Measurements from ENCODE around the gene GLRX5.
A peak's percentile ranks its signal among the peaks of the same experiment; 100 is the strongest.

GLRX5 gene

GRCh38 chr14:95518045-95518751 lies 16.7 kb upstream of the GLRX5 start:
- no peak for ATAC-seq

GRCh38 chr14:95519699-95520098 lies 15.2 kb upstream of the GLRX5 start:
- ATAC-seq (peak; percentile 19), DNase-seq (peak; percentile 75)

More at GRCh38 chr14:95518045-95518751, 16.7 kb upstream of the GLRX5 start:
- no peak for DNase-seq

DNA sequence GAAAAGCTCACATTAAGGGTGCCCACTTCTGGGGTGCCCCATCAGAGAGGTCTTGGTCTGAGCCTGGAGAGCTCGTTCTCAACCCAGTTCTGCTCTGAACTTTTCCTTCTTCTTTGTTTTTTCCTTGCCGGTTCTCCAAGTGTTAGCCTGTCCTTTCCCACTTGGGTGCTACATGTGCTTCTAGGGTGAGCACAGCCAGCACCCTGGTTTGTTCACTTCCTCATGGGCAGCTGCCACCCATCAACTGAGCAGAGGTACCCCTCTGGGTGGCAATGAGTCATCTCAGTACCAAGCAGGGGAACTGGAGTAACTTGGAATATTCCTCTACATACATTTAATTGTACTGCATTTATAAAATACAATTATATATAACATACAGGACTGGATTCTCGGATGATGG lies 14.5 kb upstream of the GLRX5 start:
- ATAC-seq (no peak), DNase-seq (peak; percentile 45)

DNA sequence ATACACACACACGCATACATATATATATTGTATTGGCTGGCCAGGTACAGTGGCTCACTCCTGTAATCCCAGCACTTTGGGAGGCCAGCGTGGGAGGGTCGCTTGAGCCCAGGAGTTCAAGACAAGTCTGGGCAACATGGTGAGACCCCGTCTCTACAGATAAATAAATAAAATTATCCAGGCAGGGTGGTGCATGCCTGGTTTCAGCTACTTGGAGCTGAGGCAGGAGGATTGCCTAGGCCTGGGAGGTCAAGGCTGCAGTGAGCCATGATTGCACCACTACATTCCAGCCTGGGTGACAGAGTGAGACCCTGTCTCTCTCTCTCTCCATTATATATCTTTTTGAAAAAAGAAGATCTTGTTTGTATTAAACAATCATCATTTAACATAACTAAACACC lies 13.8 kb upstream of the GLRX5 start:
- DNase-seq (no peak), ATAC-seq (no peak)

- DNase-seq: no peak
- no peak for ATAC-seq
Measured at GRCh38 chr14:95522116-95522515, 12.7 kb upstream of the GLRX5 start.

DNA sequence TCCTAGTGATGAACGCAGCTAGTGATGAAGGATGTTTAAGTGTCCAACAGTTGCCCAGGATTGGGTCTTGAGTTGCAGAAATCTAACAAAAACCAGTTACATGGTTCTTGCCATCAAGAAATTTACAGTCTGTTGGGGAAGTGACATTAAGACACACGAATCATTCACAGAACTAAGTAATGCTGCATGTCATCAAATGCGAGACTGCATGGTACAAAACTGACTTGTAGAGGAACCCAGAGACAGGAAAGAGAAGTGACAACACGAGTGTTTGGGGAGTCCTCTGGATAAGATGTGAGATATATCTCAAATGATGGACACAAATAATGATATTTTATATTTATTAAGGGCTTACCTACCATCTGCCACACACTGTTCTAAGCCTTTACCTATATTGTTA lies 12.3 kb upstream of the GLRX5 start:
- DNase-seq (no peak), ATAC-seq (no peak)

DNA sequence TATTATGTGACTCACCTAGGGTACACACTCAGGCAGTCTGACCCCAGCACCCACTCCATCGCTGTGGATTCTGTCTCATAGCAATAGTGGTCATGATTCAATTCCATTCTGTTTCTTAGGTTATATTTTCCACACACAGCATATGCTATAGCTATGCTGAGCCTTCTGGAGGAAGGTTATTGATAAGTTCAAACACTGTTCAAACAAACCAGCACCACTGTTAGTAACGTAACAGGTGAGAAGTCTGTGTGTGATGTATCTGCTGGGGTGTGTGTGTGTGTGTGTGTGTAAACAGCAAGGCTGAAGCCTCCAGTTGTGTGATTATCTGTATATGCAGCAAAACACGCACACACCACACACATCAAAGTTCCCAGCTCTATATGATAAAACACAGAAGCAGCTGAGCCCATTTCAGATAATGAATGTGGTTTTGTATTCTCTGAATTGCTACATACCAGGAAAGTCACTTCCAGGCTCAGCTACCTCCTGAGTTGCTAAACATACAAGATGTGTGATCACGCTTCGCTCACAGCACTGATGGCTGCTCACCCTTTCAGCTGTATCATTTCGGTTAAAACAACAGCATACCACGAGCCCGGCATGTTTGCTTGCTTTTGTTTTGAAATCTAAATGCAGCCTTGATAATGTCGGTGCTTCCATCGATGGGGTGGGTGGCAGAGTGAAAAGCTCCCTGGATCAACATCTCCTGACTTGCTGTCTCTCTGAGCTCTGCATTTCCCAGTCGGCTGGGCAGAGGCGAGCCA lies 11.6 kb upstream of the GLRX5 start:
- DNase-seq (peak; percentile 55), ATAC-seq (peak; percentile 87)

DNA sequence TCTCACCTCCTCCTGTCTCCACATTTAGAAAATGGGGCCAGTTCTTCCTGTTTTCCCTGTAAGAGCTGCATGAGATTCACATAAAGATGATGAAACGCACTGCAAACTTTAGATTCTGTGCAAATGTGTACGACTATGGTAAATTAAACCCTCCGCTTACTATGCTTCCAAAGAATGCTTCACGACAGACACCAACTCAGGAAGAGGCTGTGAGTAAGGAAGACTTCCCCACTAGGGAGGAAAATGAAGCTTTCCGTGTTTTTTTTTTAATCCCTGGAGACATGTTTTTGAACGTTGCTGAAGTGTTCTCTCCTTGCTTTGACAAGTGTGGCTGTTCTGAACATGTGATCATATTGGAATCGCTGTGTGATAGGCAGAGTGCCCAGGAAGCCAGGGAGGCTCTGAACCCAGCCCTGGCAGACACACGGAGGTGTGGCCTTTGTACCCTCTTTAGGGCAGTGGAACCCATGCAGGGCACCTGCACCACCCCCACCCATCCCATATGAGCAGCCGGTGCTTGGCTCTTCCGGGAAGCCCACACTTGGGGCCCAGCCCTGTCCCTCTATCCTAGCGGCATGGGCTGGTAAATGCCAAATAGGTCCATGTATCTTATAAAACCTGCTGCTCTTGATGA lies 10.9 kb upstream of the GLRX5 start:
- peak; percentile 61 for DNase-seq
- ATAC-seq: peak; percentile 29

DNA sequence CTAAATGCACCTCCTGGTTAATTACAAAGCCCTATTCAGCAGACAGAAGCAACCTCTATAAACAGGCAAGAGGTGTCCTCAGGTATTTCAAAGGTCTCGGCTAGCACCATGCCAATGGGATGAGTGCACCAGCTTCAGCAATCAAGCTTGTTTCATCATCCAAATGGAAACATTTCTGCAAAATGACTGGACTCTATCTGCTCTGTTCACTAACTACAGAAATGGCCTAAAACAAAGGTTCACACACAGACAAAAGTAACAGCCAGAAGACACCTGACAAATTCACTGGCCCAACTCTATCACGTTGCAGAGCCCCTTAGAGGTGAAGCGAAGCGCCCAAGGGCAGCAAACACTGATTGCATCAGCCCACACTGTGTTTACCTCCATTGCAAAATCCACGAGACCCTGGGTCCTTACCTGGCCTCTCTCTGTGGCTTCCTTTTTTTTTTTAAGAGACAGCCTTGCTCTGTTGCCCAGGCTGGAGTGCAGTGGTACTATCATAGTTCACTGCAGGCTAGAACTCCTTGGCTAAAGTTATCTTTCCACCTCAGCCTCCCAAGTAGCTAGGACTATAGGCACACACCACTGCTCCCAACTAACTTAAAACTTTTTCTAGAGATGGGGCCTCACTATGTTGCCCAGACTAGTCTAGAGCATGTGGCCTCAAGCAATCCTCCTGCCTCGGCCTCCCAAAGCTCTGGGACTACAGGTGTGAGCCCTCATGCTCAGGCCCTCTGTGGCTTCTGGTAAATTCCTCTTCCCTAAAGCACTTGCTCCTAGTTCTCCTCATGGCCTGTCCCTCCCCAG lies 9.9 kb upstream of the GLRX5 start:
- DNase-seq: no peak
- no peak for ATAC-seq

- ATAC-seq (no peak), DNase-seq (no peak)
Measured at GRCh38 chr14:95525999-95526398, 8.9 kb upstream of the GLRX5 start.

DNA sequence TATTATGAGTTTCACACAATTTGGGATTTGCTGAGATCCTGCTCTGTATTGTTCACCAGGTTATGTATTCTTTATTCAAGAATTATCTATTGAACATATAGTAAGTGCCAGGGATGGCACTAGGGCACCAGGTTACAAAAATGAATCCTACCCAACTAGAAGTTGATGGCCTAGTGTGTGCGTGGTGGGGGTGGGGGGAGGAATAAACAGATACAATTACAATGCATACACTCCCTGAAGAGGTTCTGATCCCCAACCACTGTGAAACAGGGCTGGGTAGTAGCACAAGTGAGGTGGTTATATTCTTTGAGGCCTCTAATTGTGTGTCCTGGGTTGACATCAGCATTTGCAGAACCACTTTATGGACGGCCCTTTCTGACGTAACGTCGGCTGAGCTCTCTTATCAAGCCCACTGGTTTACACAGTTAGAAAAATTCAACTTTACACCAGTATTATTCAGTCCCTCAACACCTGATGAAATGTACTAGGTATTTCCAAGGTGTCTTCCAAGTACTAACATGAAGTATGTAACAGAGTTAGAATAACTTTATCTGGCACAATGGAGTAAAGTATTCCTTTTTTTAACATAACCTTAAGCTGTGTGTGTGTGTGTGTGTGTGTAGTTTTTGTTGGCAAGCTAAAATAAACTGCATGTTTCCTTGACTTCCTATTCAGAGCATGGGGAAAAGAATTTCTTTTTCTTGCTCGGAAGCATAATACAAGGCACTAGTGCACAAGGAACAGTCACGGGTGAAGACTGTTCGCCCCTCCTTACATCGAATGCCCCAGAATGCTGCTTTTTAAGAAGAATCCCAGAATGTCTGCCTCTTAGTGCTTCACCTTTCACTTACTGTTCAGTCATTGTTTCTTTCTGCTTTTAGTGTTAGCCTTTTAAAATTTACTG lies 8.1 kb upstream of the GLRX5 start:
- no peak for DNase-seq
- no peak for ATAC-seq

DNA sequence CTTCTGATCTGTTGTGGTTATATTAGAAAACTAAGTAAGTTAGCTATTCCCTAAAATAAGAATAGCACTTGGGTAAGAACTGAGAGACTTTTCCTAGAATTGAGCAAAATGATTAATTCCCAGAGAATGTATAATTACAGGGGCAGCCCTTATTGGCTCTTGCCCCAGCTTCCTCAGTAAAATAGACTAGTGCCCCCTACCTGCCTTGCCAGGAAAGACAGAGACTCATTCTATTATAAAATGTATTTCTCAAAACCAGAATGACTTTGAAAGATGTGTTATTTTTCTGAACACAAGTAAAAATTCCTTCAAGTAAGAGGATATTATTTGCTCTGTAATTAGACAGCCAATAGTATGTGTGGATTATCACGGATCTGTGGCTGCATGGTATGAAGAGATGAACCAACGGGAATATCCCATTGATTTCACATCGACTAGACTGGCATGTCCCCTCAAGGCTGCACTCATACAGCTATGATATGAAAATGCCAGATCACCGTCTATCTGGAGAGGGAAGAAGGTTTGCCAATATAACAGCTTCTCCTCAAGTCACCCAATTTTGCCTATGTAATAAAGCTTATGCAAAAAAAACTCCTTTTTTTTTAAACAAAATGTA lies 7.4 kb upstream of the GLRX5 start:
- ATAC-seq: no peak
- peak; percentile 62 for DNase-seq

GRCh38 chr14:95529216-95529615 lies 5.6 kb upstream of the GLRX5 start:
- no peak for DNase-seq
- no peak for ATAC-seq

GRCh38 chr14:95530473-95531276 lies 4.2 kb upstream of the GLRX5 start:
- DNase-seq: no peak
- ATAC-seq: no peak

DNA sequence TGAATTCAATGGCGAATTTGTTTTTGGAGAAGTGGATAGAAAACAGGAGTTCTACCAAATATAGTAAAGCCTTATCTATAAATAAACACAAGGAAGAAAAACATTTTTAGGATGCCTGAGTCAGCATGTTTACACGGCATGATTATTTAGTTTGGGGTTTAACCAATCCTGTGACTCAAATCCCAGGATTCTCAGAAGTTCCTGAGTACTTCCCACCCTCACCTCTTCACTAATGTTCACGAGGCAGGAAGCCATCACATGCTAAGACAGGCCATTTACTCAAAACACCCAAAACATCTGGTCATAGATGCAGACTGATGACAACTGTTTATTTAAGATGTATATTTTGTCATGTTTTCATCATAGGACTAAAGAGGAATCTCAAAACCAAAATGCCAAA lies 3.4 kb upstream of the GLRX5 start:
- DNase-seq: no peak
- no peak for ATAC-seq

DNA sequence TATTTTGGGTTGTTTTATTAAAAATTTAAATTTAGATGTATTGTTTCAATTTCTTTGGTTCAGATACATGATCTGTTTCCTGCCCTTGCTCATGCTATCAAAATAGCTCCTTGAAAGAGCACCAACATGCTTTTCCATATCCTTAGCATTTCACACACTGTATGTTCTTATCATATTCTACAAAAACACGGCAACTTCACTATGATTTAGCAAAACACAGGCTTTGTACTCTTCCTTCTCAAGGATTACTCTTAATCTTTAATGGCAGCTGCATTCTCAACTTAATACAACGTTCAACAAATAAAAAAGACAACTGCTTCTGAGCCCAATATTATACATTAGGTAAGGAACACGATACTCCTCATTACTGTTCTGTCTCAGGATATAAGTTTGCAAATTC lies 2.9 kb upstream of the GLRX5 start:
- ATAC-seq: no peak
- DNase-seq: no peak

DNA sequence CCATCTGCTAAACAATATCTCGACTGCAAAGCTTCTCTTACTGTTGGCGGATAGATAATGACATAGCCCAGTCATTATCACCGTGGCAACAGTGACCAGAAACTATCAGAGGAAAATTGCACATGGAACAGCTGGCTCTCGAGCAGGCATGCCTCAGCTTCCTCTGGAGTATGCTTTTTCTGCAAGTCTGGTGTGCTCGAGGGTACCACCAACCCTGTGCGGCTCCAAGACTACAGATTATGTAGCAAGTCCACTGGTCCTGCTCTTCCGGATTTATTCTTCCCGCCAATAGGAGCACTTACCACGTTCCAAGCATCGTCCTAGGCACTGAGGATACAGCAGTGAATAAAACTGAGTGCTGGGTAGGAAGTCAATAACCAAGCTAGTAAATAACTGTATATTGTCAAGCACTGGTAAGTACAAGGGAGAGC lies 1.4 kb upstream of the GLRX5 start:
- ATAC-seq (no peak), DNase-seq (peak; percentile 37)

DNA sequence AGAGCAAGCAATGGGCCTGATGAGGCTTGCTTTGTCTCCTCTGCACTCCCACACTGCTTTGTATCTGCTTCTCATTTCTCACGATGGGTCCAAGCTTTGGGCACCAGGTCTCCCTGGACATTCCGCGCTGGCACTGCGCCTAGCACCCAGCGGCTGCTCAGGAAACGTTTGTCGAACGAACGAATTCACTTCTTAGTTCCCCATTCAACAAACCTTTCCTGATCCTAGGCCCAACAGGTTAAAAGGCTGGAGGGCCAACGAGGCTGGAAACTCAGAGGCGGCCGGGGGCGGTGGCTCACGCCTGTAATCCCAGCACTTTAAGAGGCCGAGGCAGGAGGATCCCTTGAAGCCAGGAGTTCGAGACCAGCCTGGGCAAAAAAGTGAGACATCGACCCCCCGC lies 1.0 kb upstream of the GLRX5 start:
- no peak for ATAC-seq
- DNase-seq: no peak

DNA sequence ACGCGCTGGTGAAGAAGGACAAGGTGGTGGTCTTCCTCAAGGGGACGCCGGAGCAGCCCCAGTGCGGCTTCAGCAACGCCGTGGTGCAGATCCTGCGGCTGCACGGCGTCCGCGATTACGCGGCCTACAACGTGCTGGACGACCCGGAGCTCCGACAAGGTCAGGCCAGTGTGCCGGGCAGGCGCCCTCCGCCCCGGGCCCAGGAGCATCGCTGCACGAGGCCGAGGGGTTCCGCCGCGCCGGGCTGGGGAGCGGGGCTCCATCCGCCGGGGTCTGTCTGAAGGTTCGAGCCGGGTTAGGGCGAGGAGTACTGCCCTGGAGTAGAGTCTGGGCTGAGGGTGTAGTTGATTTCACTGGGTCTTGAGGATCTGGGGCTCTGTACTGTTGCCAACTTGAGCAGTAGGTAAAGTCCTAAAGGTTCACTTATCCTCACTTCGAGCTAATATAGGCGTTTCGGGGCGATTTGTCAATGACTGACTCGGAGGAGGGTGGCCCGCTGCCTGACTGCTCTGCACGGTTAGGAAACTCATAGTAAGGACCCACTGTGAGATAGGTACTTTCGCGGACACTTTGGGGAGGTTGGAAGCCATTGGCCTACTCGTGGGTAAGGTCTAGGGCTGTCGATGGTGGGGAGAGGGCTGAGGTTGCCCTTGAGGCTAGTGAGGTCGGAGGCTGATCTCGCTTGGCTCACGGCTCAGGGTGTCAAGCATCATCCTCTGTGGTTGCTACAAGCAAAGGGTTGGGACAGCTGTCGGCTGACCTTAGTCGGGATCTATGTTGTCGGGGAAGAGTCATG lies 574 bp downstream of the GLRX5 start:
- ATAC-seq (no peak), DNase-seq (peak; percentile 34)

All from stimulated activated naive CD8-positive, alpha-beta T cell treated with anti-CD3 and anti-CD28 coated beads, Interleukin-15, Interleukin-2, amounts not matched to agents 100 U/mL and 50 U/mL, for 24 hours (primary cell).